ENCODE results near the gene RBM47.

RBM47 gene

GRCh38 chr4:40629401-40630334 lies at the start of gene RBM47:
Gene RBM47 (minus strand): TSS chr4:40629864. CDS start chr4:40438893, 190,971 bp downstream.
- DNase-seq (ENCODE audit: low read depth), result no peak
- H3K4me3 ChIP-seq (ENCODE audit: low read depth, low read length), result peak within 1 kb of the TSS; percentile 60
- in situ Hi-C loops (cut with HindIII; ENCODE audit: low sequenced_read_pairs), result no loop called here
- TF ChIP-seq CTCF (IDR thresholded peaks at IDR 0.05; ENCODE audit: low read depth, low read length, missing control alignments), result peak; percentile 5

- in situ Hi-C loops (cut with HindIII; ENCODE audit: low sequenced_read_pairs), result no loop called here
- no peak overlapping the region for H3K4me3 ChIP-seq (ENCODE audit: low read depth, low read length)
Observed at GRCh38 chr4:40678421-40678820, 48.8 kb upstream of the RBM47 start.

GRCh38 chr4:40675166-40675565 lies 45.5 kb upstream of the RBM47 start:
- no peak for TF ChIP-seq CTCF (IDR thresholded peaks at IDR 0.05; ENCODE audit: low read depth, low read length, missing control alignments)
- no peak for DNase-seq (ENCODE audit: low read depth)
- H3K4me3 ChIP-seq (ENCODE audit: low read depth, low read length), result no peak overlapping the region
- in situ Hi-C loops (cut with HindIII; ENCODE audit: low sequenced_read_pairs), result no loop called here

More at GRCh38 chr4:40678421-40678820, 48.8 kb upstream of the RBM47 start:
- no peak for TF ChIP-seq CTCF (IDR thresholded peaks at IDR 0.05; ENCODE audit: low read depth, low read length, missing control alignments)
- no peak for DNase-seq (ENCODE audit: low read depth)

GRCh38 chr4:40672528-40673522 lies 43.2 kb upstream of the RBM47 start:
- DNase-seq (ENCODE audit: low read depth), result peak; percentile 97
- H3K4me3 ChIP-seq (ENCODE audit: low read depth, low read length), result no peak overlapping the region
- in situ Hi-C loops (cut with HindIII; ENCODE audit: low sequenced_read_pairs), result no loop called here
- TF ChIP-seq CTCF (IDR thresholded peaks at IDR 0.05; ENCODE audit: low read depth, low read length, missing control alignments), result no peak

- DNase-seq (ENCODE audit: low read depth), result no peak
- in situ Hi-C loops (cut with HindIII; ENCODE audit: low sequenced_read_pairs), result no loop called here
- H3K4me3 ChIP-seq (ENCODE audit: low read depth, low read length), result no peak overlapping the region
- TF ChIP-seq CTCF (IDR thresholded peaks at IDR 0.05; ENCODE audit: low read depth, low read length, missing control alignments), result no peak
Observed at GRCh38 chr4:40669504-40669903, 39.8 kb upstream of the RBM47 start.

- in situ Hi-C loops (cut with HindIII; ENCODE audit: low sequenced_read_pairs), result no loop called here
- no peak for TF ChIP-seq CTCF (IDR thresholded peaks at IDR 0.05; ENCODE audit: low read depth, low read length, missing control alignments)
- no peak overlapping the region for H3K4me3 ChIP-seq (ENCODE audit: low read depth, low read length)
- DNase-seq (ENCODE audit: low read depth), result no peak
Observed at GRCh38 chr4:40665842-40666241, 36.2 kb upstream of the RBM47 start.

Measured in astrocyte of the cerebellum (primary cell).